Stomach (tissue), 9 donors: ENCODE data around the gene PDZK1IP1. TPM values are rescaled to one million over a fixed set of nuclear protein-coding genes. Genes with fewer than 3 reads are reported as not detected.
"Not testable (repeated sequence)": the region's sequence is repeated elsewhere in the genome, so short reads cannot be mapped to it uniquely, and the experiment has no call there.

Experiments used
- DNase-seq, 2 donors: peaks; one replicate each; pipeline versions ENCODE4 v3.0.0 to v3.0.0-alpha.2; 2013 to 2019
- H3K27ac ChIP-seq, 5 donors: fragments of 200-600 bp in 4 of 5; sonication (generic) in 4 of 5; one replicate each; pipeline ENCODE4 v1.5.1; 2013 to 2019; ENCODE audit warnings: mild to moderate bottlenecking in 1 of 5, moderate library complexity in 1 of 5
- H3K27me3 ChIP-seq, 3 donors: fragments of 200-600 bp; sonication (generic); one replicate each; pipeline ENCODE4 v1.5.1; 2017 to 2019; ENCODE audit warnings: mixed run types in 1 of 3
- H3K36me3 ChIP-seq, 4 donors: fragments of 200-600 bp; sonication (generic); 1 replicate in 3 of 4; 2 replicates in 1 of 4; pipeline ENCODE4 v1.5.1; 2016 to 2019
- H3K4me1 ChIP-seq, 4 donors: fragments of 200-600 bp; sonication (generic); one replicate each; pipeline ENCODE4 v1.5.1; 2016 to 2019
- H3K4me3 ChIP-seq, 4 donors: fragments of 200-600 bp; sonication (generic) in 3 of 4; one replicate each; pipeline ENCODE4 v1.5.1; 2016 to 2019; ENCODE audit warnings: mild to moderate bottlenecking in 1 of 4
- H3K9me3 ChIP-seq, 4 donors: fragments of 200-600 bp; sonication (generic); one replicate each; pipeline ENCODE4 v1.5.1; 2016 to 2019
- CTCF ChIP-seq, 7 experiments: fragments of 450-650 bp in 4 of 7; fragments of 200-600 bp in 3 of 7; sonication (generic) in 3 of 7; IDR thresholded peaks; one replicate each; pipeline ENCODE4 v1.5.1; 2016 to 2019; ENCODE audit warnings: antibody characterized with exemption in 7 of 7, control low read depth in 2 of 7, mild to moderate bottlenecking in 1 of 7
- EP300 ChIP-seq: sonication (generic); formaldehyde crosslinking; IDR thresholded peaks from one replicate; pipeline ENCODE4 v1.6.1; 2017; ENCODE audit warnings: antibody characterized with exemption
- POLR2A ChIP-seq, 4 donors: fragments of 450-650 bp; IDR thresholded peaks; one replicate each; pipeline ENCODE4 v1.6.1; 2016; ENCODE audit warnings: antibody characterized with exemption in 4 of 4, control low read depth in 2 of 4, mild to moderate bottlenecking in 1 of 4, moderate library complexity in 1 of 4
- POLR2AphosphoS5 ChIP-seq, 3 donors: sonication (generic); formaldehyde crosslinking; IDR thresholded peaks; one replicate each; pipeline ENCODE4 v1.6.1; 2016; ENCODE audit warnings: antibody characterized with exemption in 3 of 3
- WGBS, 5 donors: extraction: QIAGEN DNeasy Blood & Tissue Kit in 3 of 5; methylation state at CpG; one replicate each; pipeline versions ENCODE4 v1.1.5 to v1.1.7; 2013 to 2018; 5-methylcytosine and 5-hydroxymethylcytosine counted together
- intact Hi-C: fragments of 100-400 bp; cut with DNase I; formaldehyde crosslinking; loops from one replicate; pipeline ENCODE4 v1.15.1; 2023; ENCODE audit warnings: low total_unique reads
- polyA plus RNA-seq, 3 donors: library from polyadenylated mRNA; stranded (reverse); fragments of 200-250 nt; gene quantifications; one replicate each; pipeline ENCODE4 v1.2.3, GENCODE V29; 2013
- total RNA-seq, 5 donors: library from RNA; depleted of rRNA; stranded (reverse); fragments of >200 nt; gene quantifications; one replicate each; pipeline versions ENCODE4 v1.1.0 to v1.2.3, GENCODE V29; 2014 to 2016
- donor health status: healthy with polysubstance abuse.
- donor health status: Bipolar disorder and iron deficiency.
- donor health status: healthy.

The PDZK1IP1 gene
- total and polyA plus RNA-seq, 8 donors = 0.87 to 292 (median 130) TPM; not detected in 1

DNA sequence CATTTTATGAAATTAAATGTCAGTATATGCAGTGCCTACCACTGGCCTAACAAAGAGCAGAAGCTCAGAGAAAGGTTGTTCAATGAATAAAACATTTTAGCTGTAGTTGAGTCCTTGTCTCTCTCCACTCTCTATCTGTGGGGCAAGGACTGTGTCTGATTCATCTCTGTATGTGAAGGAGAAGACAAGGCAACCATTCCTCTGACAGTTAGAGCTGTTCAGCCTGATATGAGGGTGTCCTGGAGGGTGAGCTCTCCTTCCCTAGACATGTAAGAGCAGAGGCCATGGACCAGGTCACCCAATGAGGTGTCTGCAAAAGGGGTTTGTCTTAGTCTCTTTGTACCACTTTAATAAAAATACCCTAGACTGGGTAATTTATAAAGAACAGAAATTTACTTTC, 4.5 kb upstream of the PDZK1IP1 start:
- TF ChIP-seq EP300 (no peak), POLR2A (IDR thresholded peaks at IDR 0.05) (no peak), CTCF (IDR thresholded peaks at IDR 0.05) (no peak), POLR2AphosphoS5 (IDR thresholded peaks at IDR 0.05) (no peak)
- H3K4me1 ChIP-seq = peaks cover 23 to 37% (median 35%) of the 10 kb centered on the region in 4 donors
- H3K36me3 ChIP-seq = no peaks in the 10 kb centered on the region
- peaks cover 0 to 15% (median 0%) of the 10 kb centered on the region in 3 donors for H3K27me3 ChIP-seq
- no peaks in the 10 kb centered on the region for H3K9me3 ChIP-seq
- no peak for DNase-seq
- H3K27ac ChIP-seq = no peak overlapping the region
- no peak overlapping the region for H3K4me3 ChIP-seq
- intact Hi-C loops = loop anchor here (10.0 kb wide), 1 partner anchor 530 kb away; no protein-coding TSS in a partner anchor

- intact Hi-C loops = loop anchor here (10.0 kb wide), 1 partner anchor 531 kb away; no protein-coding TSS in a partner anchor
- not testable (repeated sequence) for H3K9me3 ChIP-seq, H3K27ac ChIP-seq, H3K27me3 ChIP-seq, H3K4me3 ChIP-seq, H3K36me3 ChIP-seq
- WGBS, 5 donors = 87 to 93% (median 88%) methylated on average over 10 of the region's 10 CpGs
- peaks cover 23 to 37% (median 36%) of the 10 kb centered on the region in 4 donors for H3K4me1 ChIP-seq
- DNase-seq = peak in 1 of 2 donors; percentile 21
These were observed 3.7 kb upstream of the PDZK1IP1 start for GRCh38 chr1:47193496-47193895.

GRCh38 chr1:47192458-47193384, 2.9 kb upstream of the PDZK1IP1 start:
- peak; percentile 83 to 91 for DNase-seq
- Histone ChIP-seq H3K4me1 (peaks cover 23 to 44% (median 36%) of the 10 kb centered on the region in 4 donors), H3K36me3 (no peaks in the 10 kb centered on the region), H3K27ac (peak overlapping the region in 3 of 5 donors; percentile 84 to 89 (median 86)), H3K4me3 (no peak overlapping the region), H3K27me3 (peaks cover 0 to 4% (median 0%) of the 10 kb centered on the region in 3 donors), H3K9me3 (no peaks in the 10 kb centered on the region)
- intact Hi-C loops = loop anchor here (10.0 kb wide), 1 partner anchor 532 kb away; no protein-coding TSS in a partner anchor
- TF ChIP-seq POLR2AphosphoS5 (IDR thresholded peaks at IDR 0.05) = no peak
- peak in 5 of 7 experiments; percentile 86 to 94 (median 93) for TF ChIP-seq CTCF (IDR thresholded peaks at IDR 0.05)
- no peak for TF ChIP-seq POLR2A (IDR thresholded peaks at IDR 0.05)
- TF ChIP-seq EP300 = no peak
- 8 to 12% (median 9%) methylated on average over 8 to 10 of the region's 10 CpGs for WGBS, 5 donors

GRCh38 chr1:47191940-47192457, 2.2 kb upstream of the PDZK1IP1 start:
- H3K36me3 ChIP-seq = no peaks in the 10 kb centered on the region

More at GRCh38 chr1:47191940-47192457, 2.2 kb upstream of the PDZK1IP1 start:
- TF ChIP-seq POLR2AphosphoS5 (IDR thresholded peaks at IDR 0.05) = no peak
- no peak for TF ChIP-seq EP300
- no peak for TF ChIP-seq CTCF (IDR thresholded peaks at IDR 0.05)
- TF ChIP-seq POLR2A (IDR thresholded peaks at IDR 0.05) = no peak
- H3K4me3 ChIP-seq = no peak overlapping the region
- H3K9me3 ChIP-seq = no peaks in the 10 kb centered on the region
- H3K27me3 ChIP-seq = peaks cover 0 to 4% (median 0%) of the 10 kb centered on the region in 3 donors
- peaks cover 23 to 52% (median 36%) of the 10 kb centered on the region in 4 donors for H3K4me1 ChIP-seq
- peak overlapping the region in 3 of 5 donors; percentile 84 to 89 (median 86) for H3K27ac ChIP-seq
- intact Hi-C loops = loop anchor here (10.0 kb wide), 1 partner anchor 533 kb away; no protein-coding TSS in a partner anchor
- WGBS, 5 donors = 70 to 79% (median 72%) methylated on average over 4 of the region's 4 CpGs
- no peak for DNase-seq
